Astrocyte (in vitro differentiated cells and primary cell): ENCODE measurements around the gene F5. TPM values are rescaled to one million over a fixed set of nuclear protein-coding genes. Genes with fewer than 3 reads are reported as not detected.

ENCODE experiments used
- DNase-seq: peaks from one replicate; pipeline ENCODE4 v3.0.0-alpha.2; 2010; ENCODE audit warnings: low read depth
- FAIRE-seq: peaks from 2 replicates; lab custom pipeline; 2011; peaks lifted over from hg19 to GRCh38; lab: Jason Lieb, UNC
- H2AFZ ChIP-seq: 2 replicates; pipeline ENCODE4 v1.6.0; 2012; ENCODE audit warnings: low read depth, low read length, inconsistent platforms
- H3K27ac ChIP-seq: 2 replicates; pipeline ENCODE4 v1.5.1; 2011; ENCODE audit warnings: low read depth, low read length, inconsistent platforms
- H3K27me3 ChIP-seq: 2 replicates; pipeline ENCODE4 v1.6.0; 2011; ENCODE audit warnings: low read length, inconsistent platforms; ENCODE audit not compliant: insufficient read depth
- H3K36me3 ChIP-seq: 2 replicates; pipeline ENCODE4 v1.5.1; 2011; ENCODE audit warnings: low read length, inconsistent platforms; ENCODE audit not compliant: insufficient read depth
- H3K4me1 ChIP-seq: 2 replicates; pipeline ENCODE4 v1.5.1; 2011; ENCODE audit warnings: low read length, inconsistent platforms; ENCODE audit not compliant: insufficient read depth
- H3K4me2 ChIP-seq: 2 replicates; pipeline ENCODE4 v1.6.0; 2012; ENCODE audit warnings: low read length, inconsistent platforms
- H3K4me3 ChIP-seq: 2 replicates; pipeline ENCODE4 v1.5.1; 2011; ENCODE audit warnings: low read depth, mild to moderate bottlenecking, low read length, inconsistent platforms; ENCODE audit not compliant: insufficient read depth
- H3K79me2 ChIP-seq: 2 replicates; pipeline ENCODE4 v1.6.0; 2012; ENCODE audit warnings: mild to moderate bottlenecking, low read length, inconsistent platforms; ENCODE audit not compliant: insufficient read depth
- H3K9ac ChIP-seq: 2 replicates; pipeline ENCODE4 v1.6.0; 2012; ENCODE audit warnings: mild to moderate bottlenecking, low read length, inconsistent platforms
- H3K9me3 ChIP-seq: 2 replicates; pipeline ENCODE4 v1.5.1; 2012; ENCODE audit warnings: low read depth, mild to moderate bottlenecking, low read length, inconsistent platforms; ENCODE audit not compliant: insufficient read depth
- H4K20me1 ChIP-seq: 2 replicates; pipeline ENCODE4 v1.6.0; 2012; ENCODE audit warnings: low read length, inconsistent platforms; ENCODE audit not compliant: insufficient read depth
- H3K27ac Mint-ChIP-seq: one replicate; pipeline ENCODE4 v1.8.0; 2021; ENCODE audit warnings: mild to moderate bottlenecking, mixed read lengths; ENCODE audit not compliant: unreplicated experiment
- H3K27me3 Mint-ChIP-seq: one replicate; pipeline ENCODE4 v1.8.0; 2021; ENCODE audit warnings: low read depth, mixed read lengths; ENCODE audit not compliant: unreplicated experiment
- H3K36me3 Mint-ChIP-seq: one replicate; pipeline ENCODE4 v1.8.0; 2021; ENCODE audit warnings: low read depth, mixed read lengths; ENCODE audit not compliant: unreplicated experiment
- H3K4me1 Mint-ChIP-seq: one replicate; pipeline ENCODE4 v1.8.0; 2021; ENCODE audit warnings: low read depth, mixed read lengths; ENCODE audit not compliant: unreplicated experiment
- H3K4me3 Mint-ChIP-seq: one replicate; pipeline ENCODE4 v1.8.0; 2021; ENCODE audit warnings: mild to moderate bottlenecking, moderate library complexity, mixed read lengths; ENCODE audit not compliant: unreplicated experiment
- H3K9me3 Mint-ChIP-seq: one replicate; pipeline ENCODE4 v1.8.0; 2021; ENCODE audit warnings: mild to moderate bottlenecking, mixed read lengths; ENCODE audit not compliant: unreplicated experiment
- EZH2 ChIP-seq: IDR thresholded peaks from 2 replicates; pipeline ENCODE4 v1.6.1; 2012; ENCODE audit warnings: mild to moderate bottlenecking, low read length, inconsistent platforms; ENCODE audit not compliant: insufficient read depth
- total RNA-seq: library from RNA; stranded (reverse); gene quantifications from 2 replicates; pipeline ENCODE4 v1.2.1, GENCODE V29; 2021
- TF ChIP-seq, protein P1 (sequence below): IDR thresholded peaks from 2 replicates; pipeline ENCODE4 v1.5.1; 2011; ENCODE audit warnings: low read depth, mild to moderate bottlenecking, inconsistent platforms, low read length, moderate library complexity; ENCODE audit not compliant: insufficient read depth

Gene F5
- total RNA-seq, 1 donor from 2014 or later: 0.18 TPM

DNA sequence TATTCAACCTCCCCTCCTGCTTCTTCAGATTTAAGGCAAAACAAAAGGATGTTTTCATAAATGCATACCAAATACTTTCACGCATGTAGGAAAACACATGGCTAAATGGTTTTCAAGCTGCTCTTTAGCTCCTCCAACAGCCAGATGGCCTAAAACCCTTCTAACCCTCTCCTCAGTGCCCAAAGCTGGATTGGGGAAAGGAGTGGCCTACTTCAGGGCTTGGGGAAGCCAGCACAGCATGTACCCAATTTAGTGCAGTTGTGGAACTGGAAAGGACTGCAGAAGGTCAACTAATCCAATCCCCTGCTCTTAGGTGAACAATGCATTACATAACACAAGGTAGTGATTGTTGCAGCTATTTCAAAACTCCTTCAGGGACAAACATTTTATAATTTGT is 9.3 kb downstream of the F5 start:
- Mint-ChIP-seq H3K36me3 (no peaks in the 10 kb centered on the region), H3K27ac (no peak overlapping the region), H3K27me3 (peaks cover 5% of the 10 kb centered on the region), H3K4me3 (no peak overlapping the region), H3K9me3 (peaks cover 3% of the 10 kb centered on the region), H3K4me1 (peaks cover under 1% of the 10 kb centered on the region)
- no peak for DNase-seq
- Histone ChIP-seq H3K4me1 (no peaks in the 10 kb centered on the region), H3K79me2 (no peaks in the 10 kb centered on the region), H3K27me3 (peaks cover 3% of the 10 kb centered on the region), H3K36me3 (no peaks in the 10 kb centered on the region), H3K4me2 (no peak overlapping the region), H3K9me3 (no peaks in the 10 kb centered on the region), H2AFZ (no peak overlapping the region), H4K20me1 (no peaks in the 10 kb centered on the region), H3K27ac (no peak overlapping the region), H3K9ac (no peak overlapping the region), H3K4me3 (no peak overlapping the region)
- FAIRE-seq: no peak
- TF ChIP-seq EZH2: no peak
- TF ChIP-seq, protein P1, sequence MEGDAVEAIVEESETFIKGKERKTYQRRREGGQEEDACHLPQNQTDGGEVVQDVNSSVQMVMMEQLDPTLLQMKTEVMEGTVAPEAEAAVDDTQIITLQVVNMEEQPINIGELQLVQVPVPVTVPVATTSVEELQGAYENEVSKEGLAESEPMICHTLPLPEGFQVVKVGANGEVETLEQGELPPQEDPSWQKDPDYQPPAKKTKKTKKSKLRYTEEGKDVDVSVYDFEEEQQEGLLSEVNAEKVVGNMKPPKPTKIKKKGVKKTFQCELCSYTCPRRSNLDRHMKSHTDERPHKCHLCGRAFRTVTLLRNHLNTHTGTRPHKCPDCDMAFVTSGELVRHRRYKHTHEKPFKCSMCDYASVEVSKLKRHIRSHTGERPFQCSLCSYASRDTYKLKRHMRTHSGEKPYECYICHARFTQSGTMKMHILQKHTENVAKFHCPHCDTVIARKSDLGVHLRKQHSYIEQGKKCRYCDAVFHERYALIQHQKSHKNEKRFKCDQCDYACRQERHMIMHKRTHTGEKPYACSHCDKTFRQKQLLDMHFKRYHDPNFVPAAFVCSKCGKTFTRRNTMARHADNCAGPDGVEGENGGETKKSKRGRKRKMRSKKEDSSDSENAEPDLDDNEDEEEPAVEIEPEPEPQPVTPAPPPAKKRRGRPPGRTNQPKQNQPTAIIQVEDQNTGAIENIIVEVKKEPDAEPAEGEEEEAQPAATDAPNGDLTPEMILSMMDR: no peak

DNA sequence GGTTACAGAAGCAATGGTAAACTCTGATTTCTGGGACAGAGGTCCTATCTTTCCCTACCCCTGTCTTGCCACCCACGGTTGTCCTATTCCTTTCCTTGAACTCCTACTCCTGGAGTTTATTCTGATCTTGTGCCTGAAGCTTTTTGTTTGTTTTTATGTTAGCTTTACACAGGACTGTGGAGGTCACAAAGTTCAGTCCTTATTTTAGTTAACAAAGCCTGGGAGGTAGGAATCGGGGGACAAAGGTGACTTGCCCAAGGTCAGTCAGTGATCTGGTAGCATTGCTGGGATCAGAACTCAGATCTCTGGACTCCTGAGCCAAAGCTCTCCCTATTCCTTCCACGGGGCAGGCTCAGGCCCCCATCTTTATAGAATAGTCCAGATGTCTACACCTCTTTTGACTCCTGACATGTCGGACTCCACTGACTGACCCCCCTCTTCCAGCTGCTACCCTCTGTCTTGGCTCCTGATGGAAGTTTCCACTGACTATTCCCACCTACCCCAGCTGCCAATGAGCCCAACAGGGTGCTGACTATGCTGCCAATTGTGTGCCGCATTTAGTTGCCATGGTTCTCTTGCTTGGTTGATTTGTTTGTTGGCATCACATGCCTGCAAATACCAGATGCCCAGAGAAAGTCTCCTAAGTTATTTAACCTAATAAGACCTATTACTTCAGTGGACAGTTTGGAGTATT is 9.9 kb downstream of the F5 start:
- H3K27me3 ChIP-seq: peaks cover 3% of the 10 kb centered on the region
- FAIRE-seq (no peak), DNase-seq (no peak)
- H3K4me2 ChIP-seq: no peak overlapping the region
- H3K9ac ChIP-seq: no peak overlapping the region
- Mint-ChIP-seq H3K4me3 (no peak overlapping the region), H3K9me3 (peaks cover 3% of the 10 kb centered on the region), H3K4me1 (peaks cover 3% of the 10 kb centered on the region), H3K27ac (no peak overlapping the region), H3K36me3 (no peaks in the 10 kb centered on the region), H3K27me3 (peaks cover 5% of the 10 kb centered on the region)
- no peaks in the 10 kb centered on the region for H3K4me1 ChIP-seq
- H4K20me1 ChIP-seq: no peaks in the 10 kb centered on the region
- no peak overlapping the region for H3K27ac ChIP-seq
- H3K9me3 ChIP-seq: no peaks in the 10 kb centered on the region
- no peak overlapping the region for H2AFZ ChIP-seq
- TF ChIP-seq EZH2: no peak
- TF ChIP-seq, protein P1: no peak
- H3K4me3 ChIP-seq: no peak overlapping the region
- H3K79me2 ChIP-seq: no peaks in the 10 kb centered on the region
- no peaks in the 10 kb centered on the region for H3K36me3 ChIP-seq

DNA sequence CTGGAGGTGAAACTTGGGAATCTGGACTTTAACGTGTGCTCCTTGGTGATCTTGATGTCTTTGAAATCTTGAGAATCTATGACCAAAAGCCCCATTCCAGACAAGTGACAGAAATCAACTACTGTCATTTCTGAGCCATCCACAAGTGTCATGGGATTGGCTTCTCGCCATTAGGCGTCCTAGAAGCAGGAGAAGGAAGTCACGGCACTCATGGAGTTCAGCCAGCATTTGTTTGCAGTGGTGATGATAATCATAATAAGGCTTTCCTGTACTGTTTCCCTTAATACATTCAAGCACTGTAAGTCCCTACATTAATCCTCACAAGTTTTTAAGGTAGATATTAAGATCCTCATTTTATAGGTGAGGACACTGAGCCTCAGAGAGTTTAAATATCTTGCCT is 11.9 kb downstream of the F5 start:
- Histone ChIP-seq H3K27ac (no peak overlapping the region), H3K4me1 (no peaks in the 10 kb centered on the region), H3K36me3 (no peaks in the 10 kb centered on the region), H3K4me3 (no peak overlapping the region), H3K4me2 (no peak overlapping the region), H3K9me3 (no peaks in the 10 kb centered on the region), H3K27me3 (peaks cover 5% of the 10 kb centered on the region), H4K20me1 (no peaks in the 10 kb centered on the region), H3K79me2 (no peaks in the 10 kb centered on the region), H2AFZ (no peak overlapping the region), H3K9ac (no peak overlapping the region)
- no peak for FAIRE-seq
- H3K4me1 Mint-ChIP-seq: peaks cover 3% of the 10 kb centered on the region
- no peaks in the 10 kb centered on the region for H3K36me3 Mint-ChIP-seq
- no peak overlapping the region for H3K27ac Mint-ChIP-seq
- peaks cover 3% of the 10 kb centered on the region for H3K9me3 Mint-ChIP-seq
- DNase-seq: no peak
- no peak overlapping the region for H3K4me3 Mint-ChIP-seq
- peaks cover 5% of the 10 kb centered on the region for H3K27me3 Mint-ChIP-seq
- TF ChIP-seq, protein P1: no peak
- no peak for TF ChIP-seq EZH2
